GM12801 (cell line): ENCODE measurements around the gene IL6.

Experiments used
- CTCF ChIP-seq: IDR thresholded peaks from one replicate; pipeline ENCODE4 v1.5.1; 2011; ENCODE audit warnings: control low read depth; ENCODE audit not compliant: insufficient read length; ENCODE audit errors: extremely low read depth

The IL6 gene

DNA sequence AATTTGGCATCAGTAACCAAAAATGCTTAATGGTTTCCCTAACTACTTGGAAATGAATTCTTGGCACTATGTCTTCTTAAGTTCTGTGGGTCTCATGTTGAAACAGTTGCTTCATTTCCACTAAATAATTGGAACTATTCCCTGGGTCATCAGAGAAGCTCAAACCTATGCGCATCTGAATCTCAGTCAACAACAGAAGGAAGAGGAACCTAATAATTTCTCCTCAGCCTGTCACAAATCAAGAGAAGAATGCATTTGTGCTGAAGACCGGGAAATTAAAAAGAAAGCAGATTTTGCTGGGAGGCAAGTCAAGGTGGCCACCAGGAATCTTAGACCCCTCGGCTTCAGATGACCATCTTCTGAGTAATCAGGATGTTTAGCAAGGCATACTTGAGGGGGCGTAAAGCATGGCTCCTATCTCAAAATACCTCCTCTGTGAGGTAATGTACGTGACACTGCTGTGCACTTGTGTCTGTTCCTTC is 54.3 kb downstream of the IL6 start:
- TF ChIP-seq CTCF: no peak
